Motor neuron (in vitro differentiated cells): ENCODE results near the gene ZNF142. TPM values are rescaled to one million over a fixed set of nuclear protein-coding genes. Genes with fewer than 3 reads are reported as not detected.

Experiments
- ATAC-seq, 8 experiments: fragments of 200-7000 bp; cut with Tn5 transposase; replicated peaks in 6 of 8; 2 replicates each; pipeline ENCODE4 v1.8.0; 2021; ENCODE audit warnings: mild to moderate bottlenecking in 8 of 8, moderate library complexity in 8 of 8
- H3K27ac ChIP-seq, 2 donors: fragments of 250-450 bp; sonication (Bioruptor Pico); 2 replicates each; pipeline ENCODE4 v1.9.0; 2021; ENCODE audit warnings: antibody characterized with exemption in 2 of 2, mild to moderate bottlenecking in 2 of 2, moderate library complexity in 1 of 2
- H3K4me1 ChIP-seq, 2 donors: fragments of 250-450 bp; sonication (Bioruptor Pico); replicated peaks in 1 of 2; 2 replicates each; pipeline ENCODE4 v1.6.1; 2021; ENCODE audit warnings: antibody characterized with exemption in 2 of 2, mild to moderate bottlenecking in 2 of 2, moderate library complexity in 1 of 2
- H3K4me3 ChIP-seq, 5 donors: fragments of 250-450 bp; sonication (Bioruptor Pico); 2 replicates each; pipeline ENCODE4 v1.9.0; 2021; ENCODE audit warnings: antibody characterized with exemption in 5 of 5, mild to moderate bottlenecking in 5 of 5, moderate library complexity in 4 of 5
- WGBS, 10 experiments: fragments of 450-650 bp; shearing (Covaris generic); methylation state at CpG; one replicate each; pipeline ENCODE4 v1.0.0; 2022; 5-methylcytosine and 5-hydroxymethylcytosine counted together
- in situ Hi-C, 9 experiments: fragments of 400-800 bp; cut with MboI; loops; one replicate each; pipeline ENCODE4 v1.15.0; 2021; ENCODE audit warnings: low sequenced_read_pairs in 9 of 9, low pct_unique_long_range_greater_than_20kb in 2 of 9; ENCODE audit not compliant: unreplicated experiment in 9 of 9
- total RNA-seq, 8 experiments: library from RNA; unstranded; fragments of 300-600 nt; gene quantifications; 2 replicates each; pipeline versions ENCODE4 v1.2.3 to v1.2.4, GENCODE V29; 2022

The ZNF142 gene
- total RNA-seq, 8 experiments from 2014 or later = 7.4 to 29.1 (median 15.1) TPM

GRCh38 chr2:218671654-218672566 is 12.5 kb upstream of the ZNF142 start, which contains the start of the genes RNF25 and STK36:
RNF25 (minus strand) TSS chr2:218672002; CDS start chr2:218671970, 32 bp downstream.
STK36 (plus strand) TSS chr2:218672086; CDS start chr2:218672830, 744 bp downstream.
- Histone ChIP-seq H3K27ac (peak within 1 kb of the TSS; percentile 87 to 90), H3K4me3 (peak within 1 kb of the TSS; percentile 73 to 96 (median 87)), H3K4me1 (peaks cover 10 to 11% of the 10 kb centered on the region in 2 donors)
- peak; percentile 95 to 99 (median 98) for ATAC-seq
- 0 to 3% (median 0%) methylated on average over 1 to 16 of the region's 49 CpGs; no CpG with 5 or more reads in 2 of the 10 experiments for WGBS, 10 experiments
- in situ Hi-C loops = no loop called here

GRCh38 chr2:218671097-218671653 is 11.8 kb upstream of the ZNF142 start:
- Histone ChIP-seq H3K27ac (peak overlapping the region; percentile 87 to 90), H3K4me1 (peaks cover 10 to 11% of the 10 kb centered on the region in 2 donors), H3K4me3 (peak overlapping the region; percentile 73 to 96 (median 87))
- peak in 3 of 8 experiments; percentile 22 to 34 (median 28) for ATAC-seq
- in situ Hi-C loops = no loop called here
- WGBS, 10 experiments = 0 to 69% (median 50%) methylated on average over 3 to 10 of the region's 12 CpGs; no CpG with 5 or more reads in 1 of the 10 experiments

- no peak for ATAC-seq
- in situ Hi-C loops = no loop called here
- peaks cover 4 to 5% of the 10 kb centered on the region in 2 donors for H3K4me1 ChIP-seq
- H3K27ac ChIP-seq = no peak overlapping the region
- WGBS, 10 experiments = 93 to 100% (median 100%) methylated on average over 1 to 6 of the region's 7 CpGs; no CpG with 5 or more reads in 5 of the 10 experiments
- no peak overlapping the region for H3K4me3 ChIP-seq
These were observed 5.2 kb upstream of the ZNF142 start for GRCh38 chr2:218664653-218665052.

GRCh38 chr2:218663901-218664300 is 4.5 kb upstream of the ZNF142 start:
- no peak for ATAC-seq
- Histone ChIP-seq H3K4me1 (peaks cover 4 to 5% of the 10 kb centered on the region in 2 donors), H3K4me3 (no peak overlapping the region), H3K27ac (no peak overlapping the region)
- WGBS, 10 experiments = 89 to 100% (median 89%) methylated on average over 1 to 8 of the region's 15 CpGs; no CpG with 5 or more reads in 7 of the 10 experiments
- in situ Hi-C loops = no loop called here

- H3K27ac ChIP-seq = no peak overlapping the region
- H3K4me3 ChIP-seq = no peak overlapping the region
- H3K4me1 ChIP-seq = peaks cover 7 to 10% of the 10 kb centered on the region in 2 donors
- in situ Hi-C loops = no loop called here
- no peak for ATAC-seq
- 0 to 97% (median 90%) methylated on average over 1 to 9 of the region's 10 CpGs; no CpG with 5 or more reads in 3 of the 10 experiments for WGBS, 10 experiments
These were observed 3.4 kb upstream of the ZNF142 start for GRCh38 chr2:218662827-218663226.

- WGBS, 10 experiments = 93 to 100% methylated on average over 1 to 6 of the region's 7 CpGs; no CpG with 5 or more reads in 8 of the 10 experiments
- in situ Hi-C loops = no loop called here
- H3K4me1 ChIP-seq = peaks cover 7 to 10% of the 10 kb centered on the region in 2 donors
- H3K27ac ChIP-seq = no peak overlapping the region
- H3K4me3 ChIP-seq = no peak overlapping the region
- ATAC-seq = no peak
These were observed 3.0 kb upstream of the ZNF142 start for GRCh38 chr2:218662377-218662776.

GRCh38 chr2:218659988-218660358 is 550 bp upstream of the ZNF142 start:
- Histone ChIP-seq H3K27ac (peak overlapping the region in 1 of 2 donors; percentile 77), H3K4me3 (peak overlapping the region; percentile 58 to 96 (median 71)), H3K4me1 (peaks cover 7 to 10% of the 10 kb centered on the region in 2 donors)
- ATAC-seq = peak in 1 of 8 experiments; percentile 1
- 0 to 27% (median 8%) methylated on average over 1 to 8 of the region's 8 CpGs; no CpG with 5 or more reads in 2 of the 10 experiments for whole genome bisulfite sequencing, 10 experiments
- in situ Hi-C loops = no loop called here

GRCh38 chr2:218658671-218659257 is 659 bp downstream of the ZNF142 start:
- peak in 3 of 8 experiments; percentile 15 to 34 (median 28) for ATAC-seq
- H3K27ac ChIP-seq = peak overlapping the region; percentile 57 to 77
- in situ Hi-C loops = no loop called here
- peaks cover 7 to 10% of the 10 kb centered on the region in 2 donors for H3K4me1 ChIP-seq
- WGBS, 10 experiments = 0 to 4% (median 2%) methylated on average over 3 to 15 of the region's 27 CpGs; no CpG with 5 or more reads in 3 of the 10 experiments
- peak overlapping the region; percentile 58 to 96 (median 71) for H3K4me3 ChIP-seq

GRCh38 chr2:218655751-218656150 is 3.7 kb downstream of the ZNF142 start:
- no peak overlapping the region for H3K27ac ChIP-seq
- in situ Hi-C loops = no loop called here
- no peak overlapping the region for H3K4me3 ChIP-seq
- peaks cover 7 to 10% of the 10 kb centered on the region in 2 donors for H3K4me1 ChIP-seq
- no peak for ATAC-seq
- whole genome bisulfite sequencing, 10 experiments = 80 to 100% (median 100%) methylated on average over 1 to 2 of the region's 2 CpGs; no CpG with 5 or more reads in 4 of the 10 experiments

GRCh38 chr2:218648787-218649100 is 10.7 kb downstream of the ZNF142 start:
- H3K27ac ChIP-seq = no peak overlapping the region
- in situ Hi-C loops = loop anchor here in 1 of 9 experiments (25.0 kb wide), 1 partner anchor 236 kb away; the partner anchor contains the start of gene VIL1
- H3K4me1 ChIP-seq = no peaks in the 10 kb centered on the region
- ATAC-seq = peak in 6 of 8 experiments; percentile 11 to 34 (median 22)
- no peak overlapping the region for H3K4me3 ChIP-seq
- 67 to 100% (median 90%) methylated on average over 1 to 8 of the region's 11 CpGs; no CpG with 5 or more reads in 4 of the 10 experiments for WGBS, 10 experiments

GRCh38 chr2:218648088-218648786 is 11.2 kb downstream of the ZNF142 start:
- in situ Hi-C loops = loop anchor here in 1 of 9 experiments (25.0 kb wide), 1 partner anchor 236 kb away; the partner anchor contains the start of gene VIL1
- peak; percentile 35 to 94 (median 66) for ATAC-seq
- Histone ChIP-seq H3K4me1 (no peaks in the 10 kb centered on the region), H3K4me3 (no peak overlapping the region), H3K27ac (no peak overlapping the region)
- WGBS, 10 experiments = 0 to 100% (median 72%) methylated on average over 1 to 6 of the region's 9 CpGs; no CpG with 5 or more reads in 3 of the 10 experiments

GRCh38 chr2:218645126-218645525 is 14.3 kb downstream of the ZNF142 start:
- H3K4me3 ChIP-seq = no peak overlapping the region
- in situ Hi-C loops = loop anchor here in 1 of 9 experiments (25.0 kb wide), 1 partner anchor 233 kb away; the partner anchor contains the start of gene VIL1
- no peak for ATAC-seq
- H3K27ac ChIP-seq = no peak overlapping the region
- 60 to 100% (median 86%) methylated on average over 1 of the region's 1 CpG; no CpG with 5 or more reads in 5 of the 10 experiments for WGBS, 10 experiments
- no peaks in the 10 kb centered on the region for H3K4me1 ChIP-seq
